ENCODE results near the gene RAB6A.

DNA sequence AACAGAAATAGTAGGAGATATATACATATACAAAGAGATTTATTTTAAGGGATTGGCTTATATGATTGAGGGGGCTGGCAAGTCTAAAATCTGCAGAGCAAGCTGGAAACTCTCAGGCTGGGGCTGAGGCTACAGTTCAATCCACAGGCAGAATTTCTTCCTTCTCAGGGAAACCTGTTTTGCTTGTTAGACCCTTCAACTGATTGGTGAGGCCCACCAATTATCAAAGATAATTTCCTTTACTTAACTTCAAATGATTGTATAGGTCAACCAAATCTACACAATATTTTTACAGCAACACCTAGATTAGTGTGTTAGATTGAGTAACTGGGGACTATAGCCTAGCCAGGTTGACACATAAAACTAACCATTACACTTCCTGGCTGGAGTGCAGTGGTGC lies 119.2 kb downstream of the RAB6A start:
- no peak for TF ChIP-seq ZFX (IDR thresholded peaks at IDR 0.05; ENCODE audit: borderline replicate concordance)
- TF ChIP-seq CTCF (IDR thresholded peaks at IDR 0.05): no peak
